ENCODE results near the gene ACOT2. TPM values are rescaled to one million over a fixed set of nuclear protein-coding genes. Genes with fewer than 3 reads are reported as not detected.
A peak's percentile ranks its signal among the peaks of the same experiment; 100 is the strongest.

The ACOT2 gene
- total RNA-seq, 6 donors from 2014 or later: 24.0 to 119 (median 46.7) TPM

DNA sequence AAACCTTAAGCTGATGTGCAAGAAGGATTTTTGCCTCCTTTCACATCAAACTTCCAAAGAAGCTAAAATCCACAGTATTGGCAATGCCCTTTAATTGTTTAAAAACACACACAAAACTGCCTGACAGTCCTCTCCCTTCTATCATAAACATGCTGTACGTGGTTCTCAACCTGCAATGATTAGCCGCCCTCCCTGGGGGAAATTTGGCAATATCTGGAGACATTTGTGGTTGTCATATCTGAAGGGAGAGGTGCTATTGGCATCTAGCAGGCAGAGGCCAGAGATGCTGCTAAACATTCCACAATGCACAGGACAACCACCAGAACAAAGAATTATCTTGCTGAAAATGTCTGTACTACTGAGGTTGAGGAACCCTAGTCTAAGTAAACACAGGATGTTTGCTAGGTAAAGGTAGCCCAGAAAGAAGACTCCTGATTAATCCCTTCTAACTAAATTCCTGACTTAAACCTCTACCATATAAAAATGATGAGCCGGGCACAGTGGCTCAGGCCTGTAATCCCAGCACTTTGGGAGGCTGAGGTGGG lies 44.5 kb downstream of the ACOT2 start:
- no peaks in the 10 kb centered on the region for H3K36me3 ChIP-seq
- H3K9me3 ChIP-seq: no peaks in the 10 kb centered on the region
- no peak for TF ChIP-seq POLR2AphosphoS5 (IDR thresholded peaks at IDR 0.05)
- DNase-seq: no peak
- no peak overlapping the region for H3K27ac ChIP-seq
- H3K4me1 ChIP-seq: peaks cover 0 to 14% (median 6%) of the 10 kb centered on the region in 4 donors
- no peak for ATAC-seq (ENCODE audit: low FRiP score in 2 of 2)
- 61 to 84% methylated on average over 2 to 3 of the region's 3 CpGs for WGBS, 2 donors
- no peaks in the 10 kb centered on the region for H3K27me3 ChIP-seq
- peak overlapping the region in 1 of 4 donors; percentile 89 for H3K4me3 ChIP-seq

DNA sequence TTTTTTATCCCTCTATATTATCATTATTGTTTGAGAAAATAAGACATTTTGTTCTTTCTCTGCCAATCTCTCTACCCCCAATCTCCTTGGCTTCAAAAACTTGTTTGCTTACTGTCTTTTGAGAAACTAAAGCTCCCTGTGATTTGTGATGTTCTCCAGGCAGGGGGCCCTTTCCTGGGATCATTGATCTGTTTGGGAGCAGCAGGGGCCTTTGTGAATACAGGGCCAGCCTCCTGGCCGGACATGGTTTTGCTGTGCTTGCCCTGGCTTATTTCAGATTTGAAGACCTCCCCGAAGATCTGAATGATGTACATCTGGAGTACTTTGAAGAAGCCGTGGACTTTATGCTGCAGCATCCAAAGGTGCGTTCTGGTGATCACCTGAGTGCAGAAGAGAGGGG lies 47.8 kb downstream of the ACOT2 start:
- 85 to 91% methylated on average over 4 of the region's 4 CpGs for WGBS, 2 donors
- peaks cover 0 to 13% (median 6%) of the 10 kb centered on the region in 4 donors for H3K4me1 ChIP-seq
- H3K27ac ChIP-seq: no peak overlapping the region
- H3K27me3 ChIP-seq: no peaks in the 10 kb centered on the region
- no peak for DNase-seq
- no peaks in the 10 kb centered on the region for H3K36me3 ChIP-seq
- no peak for ATAC-seq (ENCODE audit: low FRiP score in 2 of 2)
- no peaks in the 10 kb centered on the region for H3K9me3 ChIP-seq
- H3K4me3 ChIP-seq: no peak overlapping the region
- TF ChIP-seq, protein P1, sequence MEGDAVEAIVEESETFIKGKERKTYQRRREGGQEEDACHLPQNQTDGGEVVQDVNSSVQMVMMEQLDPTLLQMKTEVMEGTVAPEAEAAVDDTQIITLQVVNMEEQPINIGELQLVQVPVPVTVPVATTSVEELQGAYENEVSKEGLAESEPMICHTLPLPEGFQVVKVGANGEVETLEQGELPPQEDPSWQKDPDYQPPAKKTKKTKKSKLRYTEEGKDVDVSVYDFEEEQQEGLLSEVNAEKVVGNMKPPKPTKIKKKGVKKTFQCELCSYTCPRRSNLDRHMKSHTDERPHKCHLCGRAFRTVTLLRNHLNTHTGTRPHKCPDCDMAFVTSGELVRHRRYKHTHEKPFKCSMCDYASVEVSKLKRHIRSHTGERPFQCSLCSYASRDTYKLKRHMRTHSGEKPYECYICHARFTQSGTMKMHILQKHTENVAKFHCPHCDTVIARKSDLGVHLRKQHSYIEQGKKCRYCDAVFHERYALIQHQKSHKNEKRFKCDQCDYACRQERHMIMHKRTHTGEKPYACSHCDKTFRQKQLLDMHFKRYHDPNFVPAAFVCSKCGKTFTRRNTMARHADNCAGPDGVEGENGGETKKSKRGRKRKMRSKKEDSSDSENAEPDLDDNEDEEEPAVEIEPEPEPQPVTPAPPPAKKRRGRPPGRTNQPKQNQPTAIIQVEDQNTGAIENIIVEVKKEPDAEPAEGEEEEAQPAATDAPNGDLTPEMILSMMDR (IDR thresholded peaks at IDR 0.05): no peak
- TF ChIP-seq POLR2AphosphoS5 (IDR thresholded peaks at IDR 0.05) (no peak), POLR2A (IDR thresholded peaks at IDR 0.05) (no peak), EP300 (IDR thresholded peaks at IDR 0.05) (no peak)

DNA sequence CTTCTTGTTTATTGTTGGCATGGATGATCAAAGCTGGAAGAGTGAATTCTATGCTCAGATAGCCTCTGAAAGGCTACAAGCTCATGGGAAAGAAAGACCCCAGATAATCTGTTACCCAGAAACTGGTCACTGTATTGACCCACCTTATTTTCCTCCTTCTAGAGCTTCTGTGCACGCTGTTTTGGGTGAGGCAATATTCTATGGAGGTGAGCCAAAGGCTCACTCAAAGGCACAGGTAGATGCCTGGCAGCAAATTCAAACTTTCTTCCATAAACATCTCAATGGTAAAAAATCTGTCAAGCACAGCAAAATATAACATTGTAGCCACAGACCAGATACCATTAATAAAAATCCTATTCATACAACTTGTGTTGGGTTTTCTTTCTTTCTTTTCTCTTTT lies 50.5 kb downstream of the ACOT2 start:
- H3K4me3 ChIP-seq: no peak overlapping the region
- TF ChIP-seq, protein P1 (IDR thresholded peaks at IDR 0.05): no peak
- TF ChIP-seq EP300 (IDR thresholded peaks at IDR 0.05) (no peak), POLR2AphosphoS5 (IDR thresholded peaks at IDR 0.05) (no peak), POLR2A (IDR thresholded peaks at IDR 0.05) (no peak)
- no peaks in the 10 kb centered on the region for H3K27me3 ChIP-seq
- no peak overlapping the region for H3K27ac ChIP-seq
- WGBS, 2 donors: 78% methylated on average over 1 of the region's 1 CpG
- DNase-seq: no peak
- H3K36me3 ChIP-seq: no peaks in the 10 kb centered on the region
- H3K4me1 ChIP-seq: no peaks in the 10 kb centered on the region
- no peaks in the 10 kb centered on the region for H3K9me3 ChIP-seq
- no peak for ATAC-seq (ENCODE audit: low FRiP score in 2 of 2)

DNA sequence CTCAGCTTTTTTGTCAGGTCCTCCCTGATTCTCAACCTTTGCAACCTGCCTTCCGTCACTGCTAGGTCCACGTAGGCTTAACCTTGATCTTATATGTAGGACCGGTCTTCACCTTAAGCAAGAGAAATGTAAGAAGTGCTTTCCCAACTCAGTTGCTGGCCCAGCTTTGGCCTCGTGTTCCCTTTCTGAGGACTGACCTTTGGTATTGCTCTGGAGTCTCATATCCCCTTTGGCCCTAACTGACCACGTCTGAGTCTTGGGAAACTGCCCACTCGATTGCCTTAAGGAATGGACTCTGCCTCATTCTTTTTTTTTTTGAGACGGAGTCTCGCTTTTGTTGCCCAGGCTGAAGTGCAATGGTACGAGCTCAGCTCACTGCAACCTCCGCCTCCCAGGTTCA lies 51.3 kb downstream of the ACOT2 start:
- TF ChIP-seq POLR2A (IDR thresholded peaks at IDR 0.05): no peak
- TF ChIP-seq EP300 (IDR thresholded peaks at IDR 0.05): no peak
- TF ChIP-seq POLR2AphosphoS5 (IDR thresholded peaks at IDR 0.05): no peak
- TF ChIP-seq, protein P1 (IDR thresholded peaks at IDR 0.05): no peak
- Histone ChIP-seq H3K36me3 (no peaks in the 10 kb centered on the region), H3K9me3 (no peaks in the 10 kb centered on the region), H3K27me3 (no peaks in the 10 kb centered on the region), H3K4me3 (no peak overlapping the region), H3K4me1 (no peaks in the 10 kb centered on the region), H3K27ac (no peak overlapping the region)
- ATAC-seq (ENCODE audit: low FRiP score in 2 of 2): no peak
- no peak for DNase-seq
- WGBS, 2 donors: 84 to 90% methylated on average over 10 of the region's 10 CpGs

DNA sequence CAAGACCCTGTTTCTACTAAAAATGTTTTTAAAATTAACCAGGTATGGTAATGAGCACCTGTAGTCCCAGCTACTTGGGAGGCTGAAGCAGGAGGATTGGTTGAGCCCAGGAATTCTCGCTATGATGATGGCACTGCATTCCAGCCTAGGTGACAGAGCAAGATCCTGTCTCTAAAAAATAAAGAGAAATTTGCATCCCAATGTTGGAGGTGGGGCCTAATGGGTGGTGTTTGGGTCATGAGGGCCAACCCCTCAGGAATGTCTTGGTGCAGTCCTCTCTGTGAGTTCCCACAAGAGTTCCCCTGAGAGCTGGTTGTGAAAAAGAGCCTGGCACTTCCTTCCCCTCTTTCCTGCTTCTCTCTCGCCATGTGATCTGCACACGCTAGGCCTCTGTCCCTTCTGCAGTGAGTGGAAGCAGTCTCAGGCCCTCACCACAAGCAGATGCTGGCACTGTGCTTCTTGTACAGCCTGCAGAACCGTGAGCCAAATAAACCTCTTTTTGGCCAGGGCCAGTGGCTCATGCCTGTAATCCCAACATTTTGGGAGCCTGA lies 54.6 kb downstream of the ACOT2 start:
- Histone ChIP-seq H3K36me3 (no peaks in the 10 kb centered on the region), H3K9me3 (no peaks in the 10 kb centered on the region), H3K27me3 (no peaks in the 10 kb centered on the region), H3K4me1 (no peaks in the 10 kb centered on the region), H3K4me3 (no peak overlapping the region), H3K27ac (no peak overlapping the region)
- ATAC-seq (ENCODE audit: low FRiP score in 2 of 2) (no peak), DNase-seq (no peak)
- TF ChIP-seq, protein P1 (IDR thresholded peaks at IDR 0.05): no peak
- TF ChIP-seq EP300 (IDR thresholded peaks at IDR 0.05) (no peak), POLR2AphosphoS5 (IDR thresholded peaks at IDR 0.05) (no peak), POLR2A (IDR thresholded peaks at IDR 0.05) (no peak)
- WGBS, 2 donors: 87 to 89% methylated on average over 4 of the region's 4 CpGs

Other genes with a start within 250 kb of the ACOT2 start
- gene NUMB, start 110.7 kb upstream of the ACOT2 start, total RNA-seq: 100 to 1,000 TPM in 5 of 6 donors, 10 to 100 TPM in 1; 85.6 to 169 (median 118) TPM
- gene RIOX1, start 78.3 kb upstream of the ACOT2 start, total RNA-seq: 10 to 100 TPM in 5 of 6 donors, 1 to 10 TPM in 1; 7.2 to 23.0 (median 13.4) TPM
- 10 to 100 TPM in 2 of 6 donors, 1 to 10 TPM in 4; 3.2 to 22.8 (median 8.9) TPM for gene ACOT1, start 32.1 kb upstream of the ACOT2 start, total RNA-seq
- gene HEATR4, start 10.3 kb upstream of the ACOT2 start, total RNA-seq: 1 to 10 TPM in 2 of 6 donors, under 1 TPM in 3, not detected in 1; 0.61 to 2.1 (median 0.94) TPM
- 1 to 10 TPM in 5 of 6 donors, not detected in 1; 1.3 to 6.4 (median 4.9) TPM for gene ACOT4, start 22.7 kb downstream of the ACOT2 start, total RNA-seq
- gene ACOT6, start 43.3 kb downstream of the ACOT2 start, total RNA-seq: not detected
- 10 to 100 TPM in 3 of 6 donors, 1 to 10 TPM in 3; 4.2 to 29.8 (median 11.5) TPM for gene DNAL1, start 75.8 kb downstream of the ACOT2 start, total RNA-seq
- 10 to 100 TPM in 5 of 6 donors, 1 to 10 TPM in 1; 9.9 to 28.9 (median 15.2) TPM for gene PNMA1, start 145.2 kb downstream of the ACOT2 start, total RNA-seq

Measured in upper lobe of left lung (tissue), 6 donors.